ENCODE results near the gene PRSS56.
"Not testable (repeated sequence)": the region's sequence is repeated elsewhere in the genome, so short reads cannot be mapped to it uniquely, and the experiment has no call there.

Gene PRSS56

DNA sequence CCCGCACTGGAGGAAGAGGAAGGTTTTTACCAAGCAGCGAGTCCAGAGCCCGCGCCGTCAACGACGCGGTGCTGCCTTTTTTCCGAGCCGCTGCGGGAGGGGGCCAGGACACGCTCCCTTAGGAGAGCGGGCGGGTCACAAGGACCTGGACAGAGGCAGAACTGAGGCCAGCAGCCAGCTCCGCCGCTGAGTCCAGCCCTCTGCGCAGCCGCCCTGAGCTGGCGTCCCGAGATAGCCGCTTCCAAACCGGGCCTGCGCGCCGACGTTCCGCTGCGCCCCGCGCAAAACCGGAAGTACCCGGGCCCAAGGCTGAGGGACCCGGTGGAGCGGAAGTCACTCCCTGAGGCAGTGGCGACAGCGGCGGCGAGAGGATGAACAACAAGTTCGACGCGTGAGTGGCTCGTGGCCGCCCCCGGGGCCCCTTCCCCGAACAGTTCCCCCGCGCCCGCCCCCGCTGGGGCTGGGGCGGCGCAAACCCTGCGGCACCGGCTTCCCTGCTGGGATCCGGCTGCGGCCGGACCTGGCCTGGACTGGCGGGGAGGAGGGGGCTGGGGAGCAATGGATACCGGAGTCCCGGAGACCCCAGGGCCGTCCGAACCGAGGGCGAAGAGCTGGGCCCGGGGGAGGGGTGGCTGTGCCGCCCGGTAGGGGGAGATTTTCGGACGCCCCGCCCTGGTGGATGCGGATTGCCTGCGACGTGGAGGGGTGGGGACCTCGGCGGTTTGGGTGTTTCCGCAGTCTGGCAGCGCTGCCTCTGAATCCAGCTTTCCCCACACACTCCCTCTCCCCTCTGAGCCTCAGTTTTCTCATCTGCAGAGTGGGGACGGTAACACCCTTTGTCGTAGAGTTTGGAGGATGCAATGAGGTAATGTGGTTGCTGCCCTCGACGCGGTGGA is 30.4 kb downstream of the PRSS56 start, which contains the start of the genes EIF4E2 and TIGD1:
Gene EIF4E2 (plus strand): TSS at position 336 of the 896 bp plus-strand sequence. CDS start 36 bp downstream, at position 372.
Gene TIGD1 (minus strand): TSS at position 204 of the 896 bp plus-strand sequence. CDS start 675 bp downstream, outside the sequence.
- Histone ChIP-seq H3K9me3 (ENCODE audit: control insufficient read depth in 1 of 2, low read length in 2 of 2) (no peaks in the 10 kb centered on the region), H3K27ac (ENCODE audit: low read depth, low read length) (peak within 1 kb of the TSS; percentile 94), H3K4me1 (ENCODE audit: control insufficient read depth in 1 of 2, insufficient read depth in 2 of 2, low read length in 2 of 2) (peaks cover 17 to 18% of the 10 kb centered on the region in 2 donors), H3K9ac (ENCODE audit: low read depth in 1 of 2, low read length in 2 of 2) (peak within 1 kb of the TSS; percentile 90 to 94), H3K36me3 (ENCODE audit: control insufficient read depth in 1 of 2, insufficient read depth in 2 of 2, low read length in 2 of 2) (peaks cover 5 to 17% of the 10 kb centered on the region in 2 donors), H3K27me3 (ENCODE audit: control insufficient read depth in 1 of 2, insufficient read depth in 2 of 2, low read length in 2 of 2) (no peaks in the 10 kb centered on the region), H3K4me3 (ENCODE audit: low read depth in 1 of 2, low read length in 2 of 2) (peak within 1 kb of the TSS; percentile 96 to 99)

DNA sequence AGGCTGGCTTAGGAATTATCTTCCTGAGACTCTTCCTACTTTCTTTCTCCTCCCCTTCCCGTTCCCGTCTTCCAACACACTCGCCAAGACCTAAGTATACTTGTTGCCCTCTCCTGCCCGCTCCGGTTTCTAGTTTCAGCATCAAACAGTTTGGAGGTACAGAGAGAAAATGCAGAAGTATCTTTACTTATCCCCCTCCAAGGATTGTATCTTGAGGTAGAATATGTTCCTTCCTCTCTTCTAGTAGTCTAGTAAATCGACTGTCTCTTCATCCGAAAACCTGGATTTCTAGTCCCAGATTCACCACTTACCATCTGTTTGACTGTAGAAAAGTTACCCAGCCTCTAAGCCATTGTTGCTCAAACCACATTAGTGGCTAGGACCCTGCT is 31.1 kb downstream of the PRSS56 start:
- H3K4me3 ChIP-seq (ENCODE audit: low read depth in 1 of 2, low read length in 2 of 2) = peak overlapping the region; percentile 96 to 99
- H3K9me3 ChIP-seq (ENCODE audit: control insufficient read depth in 1 of 2, low read length in 2 of 2) = no peaks in the 10 kb centered on the region
- H3K36me3 ChIP-seq (ENCODE audit: control insufficient read depth in 1 of 2, insufficient read depth in 2 of 2, low read length in 2 of 2) = peaks cover 5 to 19% of the 10 kb centered on the region in 2 donors
- H3K27ac ChIP-seq (ENCODE audit: low read depth, low read length) = peak overlapping the region; percentile 94
- H3K4me1 ChIP-seq (ENCODE audit: control insufficient read depth in 1 of 2, insufficient read depth in 2 of 2, low read length in 2 of 2) = peaks cover 17 to 18% of the 10 kb centered on the region in 2 donors
- no peaks in the 10 kb centered on the region for H3K27me3 ChIP-seq (ENCODE audit: control insufficient read depth in 1 of 2, insufficient read depth in 2 of 2, low read length in 2 of 2)
- peak overlapping the region; percentile 90 to 94 for H3K9ac ChIP-seq (ENCODE audit: low read depth in 1 of 2, low read length in 2 of 2)

DNA sequence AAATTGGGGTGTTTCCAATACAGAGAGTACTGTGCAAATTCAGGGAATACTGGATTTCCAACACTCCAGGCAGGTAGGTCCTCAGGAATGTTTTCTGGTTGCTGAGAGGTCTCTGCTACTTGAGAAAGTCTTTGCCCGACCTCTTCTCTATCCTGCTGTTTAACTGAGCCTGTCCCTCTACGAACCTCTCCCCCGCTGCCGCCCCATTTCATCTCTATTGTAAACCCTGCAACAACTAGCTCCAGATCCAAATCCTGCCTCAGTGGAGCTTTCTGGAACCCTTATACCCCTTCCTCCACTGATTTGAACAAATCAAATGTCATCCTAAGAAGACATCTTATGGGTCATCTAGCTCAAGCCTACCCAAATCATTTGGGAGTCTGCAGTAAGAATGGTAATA is 31.6 kb downstream of the PRSS56 start:
- Histone ChIP-seq H3K9ac (ENCODE audit: low read depth in 1 of 2, low read length in 2 of 2) (peak overlapping the region; percentile 90 to 94), H3K27ac (ENCODE audit: low read depth, low read length) (no peak overlapping the region)

DNA sequence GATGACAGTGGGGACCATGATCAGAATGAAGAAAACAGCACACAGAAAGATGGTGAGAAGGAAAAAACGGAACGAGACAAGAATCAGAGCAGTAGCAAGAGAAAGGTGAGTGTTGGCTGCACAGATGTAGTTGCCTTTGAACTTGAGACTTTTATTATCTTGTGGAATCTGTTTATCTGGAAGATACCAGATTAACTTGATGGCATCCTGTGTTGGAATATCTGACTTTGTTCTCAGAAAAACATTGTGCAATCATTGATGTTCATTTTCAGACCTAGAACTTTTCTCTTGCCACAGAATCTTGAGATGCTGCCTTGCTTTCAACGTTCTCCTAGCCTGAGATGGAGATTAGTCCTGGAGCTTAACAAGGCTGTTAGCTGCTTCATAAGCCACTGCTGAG is 36.2 kb downstream of the PRSS56 start:
- H3K4me1 ChIP-seq (ENCODE audit: control insufficient read depth in 1 of 2, insufficient read depth in 2 of 2, low read length in 2 of 2) = peaks cover 7 to 18% of the 10 kb centered on the region in 2 donors
- peaks cover 14 to 55% of the 10 kb centered on the region in 2 donors for H3K36me3 ChIP-seq (ENCODE audit: control insufficient read depth in 1 of 2, insufficient read depth in 2 of 2, low read length in 2 of 2)
- H3K9me3 ChIP-seq (ENCODE audit: control insufficient read depth in 1 of 2, low read length in 2 of 2) = no peaks in the 10 kb centered on the region
- H3K27ac ChIP-seq (ENCODE audit: low read depth, low read length) = no peak overlapping the region
- no peak overlapping the region for H3K9ac ChIP-seq (ENCODE audit: low read depth in 1 of 2, low read length in 2 of 2)
- no peaks in the 10 kb centered on the region for H3K27me3 ChIP-seq (ENCODE audit: control insufficient read depth in 1 of 2, insufficient read depth in 2 of 2, low read length in 2 of 2)
- H3K4me3 ChIP-seq (ENCODE audit: low read depth in 1 of 2, low read length in 2 of 2) = no peak overlapping the region

More for the DNA sequence above, 31.6 kb downstream of the PRSS56 start:
- Histone ChIP-seq H3K9me3 (ENCODE audit: control insufficient read depth in 1 of 2, low read length in 2 of 2) (no peaks in the 10 kb centered on the region), H3K4me1 (ENCODE audit: control insufficient read depth in 1 of 2, insufficient read depth in 2 of 2, low read length in 2 of 2) (peaks cover 17 to 18% of the 10 kb centered on the region in 2 donors), H3K27me3 (ENCODE audit: control insufficient read depth in 1 of 2, insufficient read depth in 2 of 2, low read length in 2 of 2) (no peaks in the 10 kb centered on the region), H3K36me3 (ENCODE audit: control insufficient read depth in 1 of 2, insufficient read depth in 2 of 2, low read length in 2 of 2) (peaks cover 5 to 21% of the 10 kb centered on the region in 2 donors), H3K4me3 (ENCODE audit: low read depth in 1 of 2, low read length in 2 of 2) (peak overlapping the region; percentile 96 to 99)

DNA sequence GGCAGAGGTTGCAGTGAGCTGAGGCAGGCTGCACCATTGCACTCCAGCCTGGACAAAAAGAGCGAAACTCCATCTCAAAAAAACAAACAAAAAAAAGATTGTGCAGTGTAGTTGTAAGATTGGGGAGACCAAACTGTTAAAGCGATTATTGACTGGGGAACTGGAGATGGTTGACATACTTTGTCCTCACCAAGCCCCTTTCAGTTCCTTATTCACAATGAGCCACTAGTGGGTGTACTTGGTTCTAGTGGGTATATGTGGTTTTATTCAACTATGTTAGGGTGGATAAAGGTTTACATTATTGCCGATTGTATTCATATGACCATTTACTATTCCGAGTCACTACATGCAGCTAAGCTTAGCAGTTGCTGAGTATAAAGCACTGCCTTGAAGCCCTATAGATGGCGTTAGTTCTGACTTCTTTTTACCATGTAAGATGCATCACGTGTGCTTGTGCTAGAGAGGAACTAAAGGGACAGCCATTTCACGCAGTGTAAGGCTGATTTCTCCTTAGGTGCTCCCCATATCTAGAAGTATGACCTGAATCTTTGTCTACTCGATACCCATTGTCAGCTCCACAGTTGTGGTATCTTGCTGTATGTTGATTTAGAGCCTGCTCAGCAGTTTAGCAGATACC is 42.4 kb downstream of the PRSS56 start:
- H3K27me3 ChIP-seq (ENCODE audit: control insufficient read depth in 1 of 2, insufficient read depth in 2 of 2, low read length in 2 of 2) = no peaks in the 10 kb centered on the region
- no peaks in the 10 kb centered on the region for H3K9me3 ChIP-seq (ENCODE audit: control insufficient read depth in 1 of 2, low read length in 2 of 2)
- no peak overlapping the region for H3K4me3 ChIP-seq (ENCODE audit: low read depth in 1 of 2, low read length in 2 of 2)
- no peak overlapping the region for H3K9ac ChIP-seq (ENCODE audit: low read depth in 1 of 2, low read length in 2 of 2)
- H3K27ac ChIP-seq (ENCODE audit: low read depth, low read length) = no peak overlapping the region
- H3K36me3 ChIP-seq (ENCODE audit: control insufficient read depth in 1 of 2, insufficient read depth in 2 of 2, low read length in 2 of 2) = peaks cover 35 to 81% of the 10 kb centered on the region in 2 donors
- no peaks in the 10 kb centered on the region for H3K4me1 ChIP-seq (ENCODE audit: control insufficient read depth in 1 of 2, insufficient read depth in 2 of 2, low read length in 2 of 2)

DNA sequence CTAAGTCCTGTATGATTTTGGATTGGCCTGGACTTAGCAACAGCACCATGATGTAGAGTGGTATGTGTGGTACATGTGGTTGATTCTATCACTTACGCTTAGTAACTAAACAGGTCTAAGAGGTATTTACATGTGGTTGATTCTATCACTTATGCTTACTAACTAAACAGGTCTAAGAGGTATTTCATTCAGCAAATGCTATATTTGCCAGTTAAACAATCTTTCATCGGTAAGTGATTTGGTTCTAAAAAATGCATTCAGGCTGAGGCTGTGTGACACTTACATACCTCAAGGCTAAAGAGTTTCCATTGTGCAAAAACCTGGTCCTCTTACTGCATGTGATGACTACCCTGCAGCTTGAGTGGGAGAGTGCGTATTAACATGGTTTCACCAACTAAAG is 43.4 kb downstream of the PRSS56 start:
- no peaks in the 10 kb centered on the region for H3K9me3 ChIP-seq (ENCODE audit: control insufficient read depth in 1 of 2, low read length in 2 of 2)
- H3K4me1 ChIP-seq (ENCODE audit: control insufficient read depth in 1 of 2, insufficient read depth in 2 of 2, low read length in 2 of 2) = no peaks in the 10 kb centered on the region
- H3K9ac ChIP-seq (ENCODE audit: low read depth in 1 of 2, low read length in 2 of 2) = no peak overlapping the region
- H3K4me3 ChIP-seq (ENCODE audit: low read depth in 1 of 2, low read length in 2 of 2) = no peak overlapping the region
- H3K27ac ChIP-seq (ENCODE audit: low read depth, low read length) = no peak overlapping the region
- no peaks in the 10 kb centered on the region for H3K27me3 ChIP-seq (ENCODE audit: control insufficient read depth in 1 of 2, insufficient read depth in 2 of 2, low read length in 2 of 2)
- H3K36me3 ChIP-seq (ENCODE audit: control insufficient read depth in 1 of 2, insufficient read depth in 2 of 2, low read length in 2 of 2) = peaks cover 39 to 85% of the 10 kb centered on the region in 2 donors

DNA sequence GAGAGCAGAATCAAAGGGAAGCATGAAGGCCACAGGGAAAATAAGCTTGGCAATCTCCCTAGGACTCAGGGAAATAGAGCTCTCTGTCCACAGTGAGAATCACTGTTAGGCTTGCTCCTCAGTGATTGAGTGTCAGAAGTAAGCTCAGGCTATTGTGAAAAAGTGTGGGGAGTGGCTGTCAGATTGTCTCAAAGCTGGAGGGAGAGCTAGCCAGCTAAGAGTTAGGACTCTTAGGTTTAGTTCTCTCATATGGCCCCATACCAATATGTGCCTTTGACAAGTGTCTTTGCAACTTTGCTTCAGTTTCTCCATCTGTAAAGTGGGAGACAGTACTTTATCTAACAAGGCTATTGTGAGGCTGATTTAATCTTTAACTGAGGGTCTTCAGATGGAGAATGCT is 47.5 kb downstream of the PRSS56 start:
- Histone ChIP-seq H3K9ac (ENCODE audit: low read depth in 1 of 2, low read length in 2 of 2) (no peak overlapping the region), H3K27me3 (ENCODE audit: control insufficient read depth in 1 of 2, insufficient read depth in 2 of 2, low read length in 2 of 2) (no peaks in the 10 kb centered on the region), H3K36me3 (ENCODE audit: control insufficient read depth in 1 of 2, insufficient read depth in 2 of 2, low read length in 2 of 2) (peaks cover 56 to 88% of the 10 kb centered on the region in 2 donors), H3K9me3 (ENCODE audit: control insufficient read depth in 1 of 2, low read length in 2 of 2) (no peaks in the 10 kb centered on the region), H3K4me3 (ENCODE audit: low read depth in 1 of 2, low read length in 2 of 2) (no peak overlapping the region), H3K4me1 (ENCODE audit: control insufficient read depth in 1 of 2, insufficient read depth in 2 of 2, low read length in 2 of 2) (peaks cover 0 to 2% of the 10 kb centered on the region in 2 donors), H3K27ac (ENCODE audit: low read depth, low read length) (no peak overlapping the region)

DNA sequence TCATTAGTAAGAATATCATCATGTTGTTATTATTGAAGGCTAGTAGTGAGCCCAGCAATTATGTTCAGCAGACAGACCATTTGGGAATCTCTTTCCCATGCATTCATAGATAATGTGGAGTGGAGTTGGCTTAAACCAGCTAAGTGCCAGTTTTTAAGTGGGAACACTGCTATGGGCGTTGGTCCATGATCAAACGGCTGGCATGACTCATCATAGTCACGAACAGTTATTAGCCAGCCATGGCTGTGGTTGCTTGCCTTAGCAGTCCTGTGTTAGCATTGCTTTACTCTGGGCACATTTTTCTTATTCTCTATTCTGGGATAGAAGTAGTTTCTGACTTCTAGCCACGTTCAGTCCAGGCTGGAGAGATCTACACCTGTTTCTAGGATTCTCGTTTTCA is 48.0 kb downstream of the PRSS56 start:
- H3K27ac ChIP-seq (ENCODE audit: low read depth, low read length) = no peak overlapping the region
- peaks cover 0 to 5% of the 10 kb centered on the region in 2 donors for H3K4me1 ChIP-seq (ENCODE audit: control insufficient read depth in 1 of 2, insufficient read depth in 2 of 2, low read length in 2 of 2)
- no peak overlapping the region for H3K4me3 ChIP-seq (ENCODE audit: low read depth in 1 of 2, low read length in 2 of 2)
- no peak overlapping the region for H3K9ac ChIP-seq (ENCODE audit: low read depth in 1 of 2, low read length in 2 of 2)
- no peaks in the 10 kb centered on the region for H3K9me3 ChIP-seq (ENCODE audit: control insufficient read depth in 1 of 2, low read length in 2 of 2)
- H3K36me3 ChIP-seq (ENCODE audit: control insufficient read depth in 1 of 2, insufficient read depth in 2 of 2, low read length in 2 of 2) = peaks cover 59 to 88% of the 10 kb centered on the region in 2 donors
- H3K27me3 ChIP-seq (ENCODE audit: control insufficient read depth in 1 of 2, insufficient read depth in 2 of 2, low read length in 2 of 2) = no peaks in the 10 kb centered on the region

DNA sequence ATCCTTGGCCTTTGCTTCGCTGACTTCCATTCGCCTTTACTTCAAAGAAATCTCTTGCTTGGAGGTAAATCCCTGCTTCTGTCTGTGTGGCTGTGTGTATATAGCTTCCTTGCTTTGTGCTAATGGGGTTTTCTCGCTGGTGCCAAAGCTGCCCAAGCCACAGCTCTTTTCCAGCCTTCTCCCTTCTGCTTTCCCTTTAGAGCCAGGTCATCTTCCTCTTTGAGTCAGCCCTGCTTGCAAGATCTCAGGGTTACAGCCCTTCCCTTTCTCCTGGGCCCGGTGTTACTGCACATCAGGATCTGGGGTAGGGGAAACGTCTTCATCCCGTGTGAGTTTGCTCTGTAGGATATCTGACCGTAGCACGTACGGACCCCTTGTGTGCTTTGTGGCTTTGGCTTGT is 49.4 kb downstream of the PRSS56 start:
- Histone ChIP-seq H3K36me3 (ENCODE audit: control insufficient read depth in 1 of 2, insufficient read depth in 2 of 2, low read length in 2 of 2) (peaks cover 57 to 89% of the 10 kb centered on the region in 2 donors), H3K27ac (ENCODE audit: low read depth, low read length) (no peak overlapping the region), H3K27me3 (ENCODE audit: control insufficient read depth in 1 of 2, insufficient read depth in 2 of 2, low read length in 2 of 2) (no peaks in the 10 kb centered on the region), H3K4me3 (ENCODE audit: low read depth in 1 of 2, low read length in 2 of 2) (no peak overlapping the region), H3K4me1 (ENCODE audit: control insufficient read depth in 1 of 2, insufficient read depth in 2 of 2, low read length in 2 of 2) (peaks cover 0 to 5% of the 10 kb centered on the region in 2 donors), H3K9ac (ENCODE audit: low read depth in 1 of 2, low read length in 2 of 2) (no peak overlapping the region), H3K9me3 (ENCODE audit: control insufficient read depth in 1 of 2, low read length in 2 of 2) (no peaks in the 10 kb centered on the region)

DNA sequence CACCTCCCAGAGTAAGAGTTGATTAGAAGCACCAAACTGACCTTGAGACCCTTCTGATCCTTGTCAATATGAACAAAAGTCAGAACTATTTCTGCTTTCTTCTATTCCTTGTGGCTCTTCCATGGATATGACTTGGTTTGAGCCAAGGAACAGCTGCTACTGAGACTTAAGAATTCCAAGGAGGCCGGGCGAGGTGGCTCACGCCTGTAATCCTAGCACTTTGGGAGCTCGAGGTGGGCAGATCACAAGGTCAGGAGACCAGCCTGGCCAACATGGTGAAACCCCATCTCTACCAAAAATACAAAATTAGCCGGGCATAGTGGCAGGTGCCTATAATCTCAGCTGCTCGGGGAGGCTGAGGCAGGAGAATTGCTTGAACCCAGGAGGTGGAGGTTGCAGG is 50.3 kb downstream of the PRSS56 start:
- peaks cover 54 to 86% of the 10 kb centered on the region in 2 donors for H3K36me3 ChIP-seq (ENCODE audit: control insufficient read depth in 1 of 2, insufficient read depth in 2 of 2, low read length in 2 of 2)
- H3K9me3 ChIP-seq (ENCODE audit: control insufficient read depth in 1 of 2, low read length in 2 of 2); H3K4me3 ChIP-seq (ENCODE audit: low read depth in 1 of 2, low read length in 2 of 2); H3K27me3 ChIP-seq (ENCODE audit: control insufficient read depth in 1 of 2, insufficient read depth in 2 of 2, low read length in 2 of 2); H3K9ac ChIP-seq (ENCODE audit: low read depth in 1 of 2, low read length in 2 of 2); H3K27ac ChIP-seq (ENCODE audit: low read depth, low read length); H3K4me1 ChIP-seq (ENCODE audit: control insufficient read depth in 1 of 2, insufficient read depth in 2 of 2, low read length in 2 of 2): not testable (repeated sequence)

Data from duodenal mucosa (tissue), 2 donors.